ENCODE results near the gene NCAPD2.

DNA sequence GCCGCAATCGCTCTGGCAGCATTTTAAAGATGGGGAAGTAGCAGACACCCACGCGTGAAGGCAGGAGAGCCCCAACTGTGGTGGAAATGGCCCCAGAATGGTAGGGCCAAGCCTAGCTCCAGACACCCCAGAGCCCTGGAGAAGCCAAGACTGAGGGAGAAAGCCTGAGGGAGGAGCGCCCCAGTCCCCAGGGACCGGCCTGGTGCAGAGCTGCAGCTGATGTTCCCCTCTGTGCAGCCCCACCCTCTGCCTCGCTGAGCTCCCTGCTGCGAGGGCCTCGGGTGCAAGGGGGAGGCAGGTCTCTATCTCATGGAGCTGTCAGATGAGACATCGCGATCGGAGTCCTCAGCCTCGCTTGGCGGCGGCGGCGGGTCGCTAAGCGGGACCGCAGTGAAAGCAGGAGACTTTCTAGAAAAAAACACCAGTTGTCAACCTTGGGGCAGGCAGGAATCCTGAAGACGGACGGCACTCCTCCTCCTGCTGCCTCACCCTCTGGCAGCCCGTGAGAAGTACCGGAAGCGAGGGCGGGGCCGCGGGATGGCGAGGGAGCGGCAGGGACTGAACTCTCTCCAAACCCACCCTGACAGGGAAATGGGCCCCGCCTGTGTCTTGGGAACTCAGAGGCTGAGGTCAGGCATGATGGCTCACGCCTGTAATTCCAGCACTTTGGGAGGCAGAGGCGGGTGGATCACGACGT lies 46.4 kb downstream of the NCAPD2 start:
- TF ChIP-seq, protein P1, sequence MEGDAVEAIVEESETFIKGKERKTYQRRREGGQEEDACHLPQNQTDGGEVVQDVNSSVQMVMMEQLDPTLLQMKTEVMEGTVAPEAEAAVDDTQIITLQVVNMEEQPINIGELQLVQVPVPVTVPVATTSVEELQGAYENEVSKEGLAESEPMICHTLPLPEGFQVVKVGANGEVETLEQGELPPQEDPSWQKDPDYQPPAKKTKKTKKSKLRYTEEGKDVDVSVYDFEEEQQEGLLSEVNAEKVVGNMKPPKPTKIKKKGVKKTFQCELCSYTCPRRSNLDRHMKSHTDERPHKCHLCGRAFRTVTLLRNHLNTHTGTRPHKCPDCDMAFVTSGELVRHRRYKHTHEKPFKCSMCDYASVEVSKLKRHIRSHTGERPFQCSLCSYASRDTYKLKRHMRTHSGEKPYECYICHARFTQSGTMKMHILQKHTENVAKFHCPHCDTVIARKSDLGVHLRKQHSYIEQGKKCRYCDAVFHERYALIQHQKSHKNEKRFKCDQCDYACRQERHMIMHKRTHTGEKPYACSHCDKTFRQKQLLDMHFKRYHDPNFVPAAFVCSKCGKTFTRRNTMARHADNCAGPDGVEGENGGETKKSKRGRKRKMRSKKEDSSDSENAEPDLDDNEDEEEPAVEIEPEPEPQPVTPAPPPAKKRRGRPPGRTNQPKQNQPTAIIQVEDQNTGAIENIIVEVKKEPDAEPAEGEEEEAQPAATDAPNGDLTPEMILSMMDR (conservative IDR thresholded peaks at IDR 0.05 in 1 of 2, IDR thresholded peaks at IDR 0.05 in 1 of 2; ENCODE audit: extremely low read depth in 1 of 2, insufficient read depth in 1 of 2, low read depth in 1 of 2, low read length in 2 of 2) = peak in 1 of 2 donors; percentile 5
- TF ChIP-seq EZH2 (IDR thresholded peaks at IDR 0.05; ENCODE audit: borderline replicate concordance, low read length) = no peak

Measured in mammary epithelial cell (primary cell).